T-helper 2 cell treated with Interferon-gamma antibody and Interleukin-4, amounts not matched to agents 100 ng/mL and 5 ng/mL, for 36 hours (primary cell): ENCODE data around the gene S100A4. TPM values are rescaled to one million over a fixed set of nuclear protein-coding genes. Genes with fewer than 3 reads are reported as not detected.
"Not testable (repeated sequence)": the region's sequence is repeated elsewhere in the genome, so short reads cannot be mapped to it uniquely, and the experiment has no call there.

Experiments
- intact Hi-C: fragments of 100-400 bp; cut with micrococcal nuclease; formaldehyde crosslinking; loops from one replicate; pipeline ENCODE4 v1.15.1; 2023
- total RNA-seq: library from RNA; stranded (reverse); gene quantifications from 2 replicates; pipeline ENCODE4 v1.2.3, GENCODE V29; 2022

The S100A4 gene
- total RNA-seq, 1 donor from 2014 or later = 885 TPM

GRCh38 chr1:153568367-153569099 is 22.9 kb upstream of the S100A4 start:
- intact Hi-C loops = loop anchor here (1.0 kb wide), 2 partner anchors 35 to 59 kb away; no protein-coding TSS in a partner anchor

GRCh38 chr1:153567621-153568366 is 22.2 kb upstream of the S100A4 start:
- intact Hi-C loops = loop anchor here (1.0 kb wide), 2 partner anchors 34 to 58 kb away; no protein-coding TSS in a partner anchor

GRCh38 chr1:153566414-153567371 is 21.1 kb upstream of the S100A4 start:
- intact Hi-C loops = loop anchor here (1.0 kb wide), 1 partner anchor 21 kb away; the partner anchor contains the start of gene S100A4

- intact Hi-C loops = loop anchor here (1.0 kb wide), 1 partner anchor 20 kb away; the partner anchor contains the start of gene S100A4
Measured at GRCh38 chr1:153565529-153566374, 20.1 kb upstream of the S100A4 start, which contains the start of gene S100A2. Gene S100A2, minus strand, starts transcription at chr1:153565844. Its CDS starts 1,967 bp downstream, at chr1:153563877.

GRCh38 chr1:153563991-153564390 is 18.4 kb upstream of the S100A4 start:
- intact Hi-C loops = no loop called here

GRCh38 chr1:153563483-153563901 is 17.9 kb upstream of the S100A4 start:
- intact Hi-C loops = no loop called here

- intact Hi-C loops = not testable (repeated sequence)
Measured at GRCh38 chr1:153562021-153562420, 16.4 kb upstream of the S100A4 start.

- intact Hi-C loops = no loop called here
Measured at GRCh38 chr1:153561466-153561985, 15.9 kb upstream of the S100A4 start.

GRCh38 chr1:153560771-153561465 is 15.3 kb upstream of the S100A4 start:
- intact Hi-C loops = no loop called here

GRCh38 chr1:153560241-153560640 is 14.6 kb upstream of the S100A4 start:
- intact Hi-C loops = no loop called here

GRCh38 chr1:153557877-153558276 is 12.3 kb upstream of the S100A4 start:
- intact Hi-C loops = no loop called here

GRCh38 chr1:153556348-153556747 is 10.7 kb upstream of the S100A4 start:
- intact Hi-C loops = no loop called here

GRCh38 chr1:153553830-153554541 is 8.4 kb upstream of the S100A4 start:
- intact Hi-C loops = no loop called here

GRCh38 chr1:153553096-153553495 is 7.5 kb upstream of the S100A4 start:
- intact Hi-C loops = no loop called here

- intact Hi-C loops = no loop called here
Measured at GRCh38 chr1:153552335-153552734, 6.7 kb upstream of the S100A4 start.

- intact Hi-C loops = no loop called here
Measured at GRCh38 chr1:153550827-153551500, 5.4 kb upstream of the S100A4 start.

GRCh38 chr1:153550398-153550758 is 4.8 kb upstream of the S100A4 start:
- intact Hi-C loops = no loop called here

GRCh38 chr1:153549741-153550397 is 4.3 kb upstream of the S100A4 start:
- intact Hi-C loops = no loop called here
